Glomerular visceral epithelial cell (primary cell): ENCODE data around the gene RCAN2.

Experiments used
- DNase-seq: peaks from one replicate; pipeline ENCODE4 v3.0.0-alpha.2; 2016; ENCODE audit errors: extremely low spot score

Gene RCAN2

DNA sequence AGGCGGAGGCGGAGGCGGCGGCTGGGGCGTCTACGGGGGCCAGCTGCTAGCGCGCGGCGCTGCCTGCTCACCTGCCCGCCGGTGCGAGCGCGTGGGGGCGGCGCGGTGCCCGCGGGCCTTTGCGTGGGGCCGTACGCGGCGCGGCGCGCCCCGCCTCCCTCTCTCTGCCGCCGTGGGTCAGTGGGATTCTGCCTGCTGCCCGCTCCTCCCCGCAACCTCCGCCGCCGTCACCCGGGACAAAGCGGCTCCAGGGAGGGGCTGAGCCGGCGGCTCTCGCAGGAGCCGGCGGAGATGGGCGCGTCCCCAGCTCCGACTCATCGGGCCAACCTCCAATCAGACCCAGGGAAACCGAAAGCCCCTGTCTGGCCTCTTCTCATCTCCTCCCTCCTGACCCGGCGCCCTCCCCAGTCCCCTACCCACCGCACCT lies at the start of gene RCAN2:
Gene RCAN2 (minus strand): TSS at position 249 of the 427 bp plus-strand sequence.
- peak; percentile 32 for DNase-seq

DNA sequence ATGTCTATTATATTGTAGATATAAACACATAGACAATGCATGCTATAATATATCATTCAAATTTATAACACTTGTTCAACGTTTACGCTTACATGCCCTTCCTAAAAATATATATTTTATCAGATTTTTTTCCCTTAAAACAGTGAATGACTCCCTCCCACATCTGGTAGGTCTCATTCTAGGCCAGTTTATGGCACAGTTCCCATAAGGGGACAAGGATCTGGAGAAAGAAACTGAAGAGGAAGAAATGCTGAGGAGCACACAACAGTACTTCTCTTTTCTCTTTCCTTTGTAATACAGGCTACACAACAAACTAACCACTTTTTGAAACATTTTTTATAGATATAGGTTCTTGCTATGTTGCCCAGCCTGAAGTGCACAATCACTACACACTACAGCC lies 48.6 kb upstream of the RCAN2 start:
- DNase-seq, result no peak

DNA sequence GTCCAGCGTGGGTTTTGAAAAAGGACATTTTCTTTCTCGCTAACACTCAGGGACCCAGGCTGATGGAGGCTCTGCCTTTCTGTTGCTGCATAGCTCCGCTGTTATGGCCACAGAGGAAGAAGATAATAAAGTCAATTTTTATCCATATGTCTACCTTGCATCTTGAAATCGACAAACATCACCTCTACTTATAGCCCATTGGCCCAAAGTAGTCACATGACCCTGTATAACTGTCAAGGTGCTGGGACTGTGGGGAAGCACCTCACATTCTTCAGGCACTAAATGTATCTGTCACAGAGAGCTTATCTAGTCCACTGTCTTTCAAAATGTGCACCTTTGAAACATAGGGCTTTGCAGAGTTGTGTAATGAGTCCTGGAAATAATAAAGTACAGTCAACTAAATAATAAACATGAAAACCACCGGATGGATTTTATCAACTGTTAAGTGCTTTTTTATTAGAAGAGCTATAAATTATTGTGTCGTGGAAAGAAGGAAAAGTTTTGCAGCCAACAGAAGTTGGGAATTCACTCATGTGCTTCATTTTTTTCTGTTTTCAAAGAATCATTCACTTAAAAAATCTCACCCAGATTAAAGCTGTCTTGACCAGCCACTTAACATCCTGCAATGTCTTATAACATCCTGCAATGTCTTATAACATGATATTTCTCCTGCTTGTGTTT lies 47.7 kb upstream of the RCAN2 start:
- DNase-seq, result no peak

DNA sequence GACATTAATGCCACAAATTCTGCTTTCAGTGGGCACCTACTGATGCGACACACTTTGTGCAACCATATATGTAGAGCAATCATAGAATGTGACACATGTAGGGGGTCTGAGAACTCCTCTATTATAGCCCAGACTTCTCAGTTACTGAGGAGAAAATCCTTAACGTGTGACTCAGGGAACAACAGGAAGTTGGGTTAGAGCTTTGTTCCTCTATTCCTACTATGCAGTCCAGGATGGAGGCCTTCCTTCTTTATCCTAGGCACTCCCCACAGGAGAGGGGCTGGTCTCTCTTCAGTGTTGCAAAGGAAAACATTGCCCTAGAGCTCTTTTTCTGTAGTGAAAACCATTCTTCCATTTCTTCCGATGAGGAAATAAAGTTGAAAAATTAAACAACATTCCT lies 39.6 kb upstream of the RCAN2 start:
- DNase-seq, result no peak

DNA sequence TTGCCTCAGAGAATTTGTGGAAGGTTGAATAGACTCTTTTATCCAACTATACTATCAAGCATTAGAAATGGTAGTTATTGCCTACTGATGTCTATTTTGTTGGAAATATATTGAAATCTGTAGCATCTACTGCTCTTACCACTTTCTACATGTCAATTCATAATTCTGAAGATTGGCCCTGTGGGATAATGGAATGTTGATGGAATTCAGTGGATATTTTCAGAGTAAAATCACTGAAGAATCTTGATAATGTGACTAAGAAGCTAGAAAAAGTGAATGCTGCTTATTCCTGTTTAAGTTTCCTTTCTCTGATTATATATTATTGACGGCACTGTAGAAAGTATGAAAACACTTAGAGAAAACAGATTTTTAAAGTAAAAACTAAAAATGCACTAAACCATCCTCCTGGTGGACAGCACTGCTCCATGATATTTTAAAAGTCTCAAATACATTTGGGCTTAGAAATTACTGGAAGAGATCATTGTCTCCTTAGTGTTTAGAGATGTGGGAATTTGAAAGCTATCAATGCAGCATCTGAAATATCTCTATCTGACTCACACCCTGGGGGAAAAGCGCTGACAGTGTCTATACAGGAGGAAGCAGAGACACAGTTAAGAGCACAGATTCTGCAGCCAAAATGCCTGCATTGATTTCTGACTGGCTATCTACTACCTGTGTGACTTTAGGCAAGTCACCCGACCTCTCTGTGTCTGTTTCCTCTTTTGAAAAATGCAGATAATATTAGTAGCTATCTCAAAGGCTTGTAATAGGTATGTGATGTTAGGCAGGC lies 37.9 kb upstream of the RCAN2 start:
- DNase-seq, result no peak

DNA sequence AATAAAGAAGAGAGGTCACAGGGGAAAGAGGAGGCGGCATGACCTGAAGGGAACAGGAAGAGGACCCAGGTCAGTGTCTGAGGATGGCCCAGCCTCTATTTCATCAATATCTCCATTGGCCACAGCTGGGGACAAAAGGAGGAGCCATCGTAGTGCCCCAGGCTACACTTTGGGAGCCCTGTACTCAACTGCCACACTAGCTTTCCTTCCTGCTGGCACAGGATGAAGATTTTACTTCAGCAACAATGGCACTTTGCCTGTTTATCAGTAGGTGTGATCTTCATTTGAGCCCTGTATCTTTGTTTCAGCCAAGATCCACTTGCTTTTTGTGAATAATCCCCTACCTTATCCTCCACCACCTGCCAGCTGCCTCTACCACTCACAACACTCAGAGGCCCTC lies 35.4 kb upstream of the RCAN2 start:
- no peak for DNase-seq

DNA sequence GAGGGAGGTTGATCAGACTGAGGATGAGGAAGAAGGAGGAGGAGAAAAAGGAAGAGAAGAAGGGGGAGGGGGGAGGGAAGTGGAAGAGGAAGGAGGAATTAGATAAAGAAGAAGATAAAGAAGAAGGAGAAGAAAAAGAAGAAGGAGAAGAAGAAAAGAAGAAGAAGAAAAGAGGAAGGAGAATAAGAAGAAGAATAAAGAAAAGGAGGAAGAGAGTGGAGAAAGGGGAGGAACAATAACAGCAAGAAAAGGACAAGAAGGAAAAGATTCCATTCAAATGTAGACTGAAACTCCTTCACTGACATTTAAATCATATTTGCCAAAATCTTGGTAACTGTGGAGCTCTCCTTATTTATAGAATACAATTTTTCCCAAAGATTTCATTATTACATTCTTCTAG lies 34.3 kb upstream of the RCAN2 start:
- DNase-seq, result no peak

DNA sequence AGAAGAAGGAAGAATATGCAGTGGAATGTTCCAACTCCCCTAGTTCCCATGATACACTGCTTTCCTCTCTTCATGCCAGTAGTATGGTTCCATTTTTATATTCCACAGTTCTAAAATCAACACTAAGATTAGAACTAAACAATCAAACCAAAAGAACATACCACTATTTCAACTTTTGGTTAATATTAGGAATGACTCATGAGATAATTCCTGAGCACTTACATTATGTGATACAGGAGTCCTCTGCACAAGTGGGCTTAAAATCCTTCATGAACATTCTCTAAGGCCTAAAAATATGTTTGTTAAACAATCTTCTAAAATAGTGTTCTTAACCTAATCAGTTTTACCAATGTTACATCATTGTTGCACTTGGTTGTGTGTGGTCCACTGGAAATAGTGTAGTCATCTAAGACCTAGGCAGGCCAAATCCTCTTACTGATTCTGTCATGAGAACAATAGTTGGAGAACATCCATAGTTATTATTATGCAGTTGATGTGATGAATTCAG lies 30.3 kb upstream of the RCAN2 start:
- DNase-seq, result no peak

DNA sequence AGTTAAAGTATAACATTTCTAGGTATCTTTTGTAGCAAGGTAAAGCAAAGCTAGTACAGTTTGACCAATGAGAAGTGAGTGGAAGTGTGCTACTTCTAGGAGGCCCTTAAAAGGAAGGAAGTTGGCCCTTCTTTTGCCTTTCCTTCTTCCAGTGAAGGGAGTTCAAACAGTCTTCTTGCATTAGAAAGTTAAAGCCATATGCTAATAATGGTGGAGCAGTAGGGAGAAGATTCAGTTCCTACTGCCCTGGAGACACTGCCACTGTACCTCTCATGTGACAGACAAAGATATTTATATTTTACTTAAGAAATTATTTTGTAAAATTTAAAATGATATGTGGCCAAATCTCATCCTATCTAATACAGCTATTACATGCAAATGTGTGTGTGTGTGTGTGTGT lies 26.0 kb upstream of the RCAN2 start:
- no peak for DNase-seq

DNA sequence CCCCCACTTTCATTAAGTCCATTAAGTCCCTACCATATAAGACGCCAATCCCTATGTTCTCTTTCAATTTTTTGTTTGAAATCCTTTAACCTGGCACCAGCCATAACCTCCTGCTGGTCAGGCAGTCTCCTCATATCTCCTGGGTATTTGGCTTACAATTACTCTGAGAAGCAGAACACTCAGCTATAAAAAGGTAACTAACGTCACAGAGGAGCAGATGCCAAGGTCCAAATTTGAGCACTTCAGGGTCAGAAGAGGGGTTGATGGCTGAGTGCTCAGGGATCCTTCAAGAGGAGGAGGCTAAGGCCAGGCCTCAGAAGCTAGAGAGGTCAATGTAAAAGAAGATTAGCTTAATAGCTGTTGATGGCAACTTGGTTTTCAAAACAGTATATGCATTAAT lies 22.3 kb upstream of the RCAN2 start:
- DNase-seq, result no peak

DNA sequence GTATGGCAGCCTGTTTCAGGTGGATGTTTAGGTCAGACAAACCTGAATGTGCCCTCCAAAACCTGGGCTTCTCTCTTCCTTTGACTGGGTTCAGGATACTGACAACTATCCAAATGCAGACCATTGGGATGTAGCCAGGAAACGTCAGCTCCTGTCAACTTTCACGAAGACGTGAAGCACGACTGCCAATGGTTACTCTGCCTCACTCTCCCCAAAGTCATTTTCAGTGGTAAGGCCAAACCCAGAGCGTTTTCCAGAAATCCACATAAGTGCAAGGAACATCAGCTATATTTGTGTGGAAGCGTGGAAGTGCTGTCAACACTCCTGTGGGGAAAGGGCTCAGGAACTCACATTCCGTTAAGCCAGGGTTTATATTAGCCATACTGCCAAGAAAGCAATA lies 20.1 kb upstream of the RCAN2 start:
- no peak for DNase-seq

DNA sequence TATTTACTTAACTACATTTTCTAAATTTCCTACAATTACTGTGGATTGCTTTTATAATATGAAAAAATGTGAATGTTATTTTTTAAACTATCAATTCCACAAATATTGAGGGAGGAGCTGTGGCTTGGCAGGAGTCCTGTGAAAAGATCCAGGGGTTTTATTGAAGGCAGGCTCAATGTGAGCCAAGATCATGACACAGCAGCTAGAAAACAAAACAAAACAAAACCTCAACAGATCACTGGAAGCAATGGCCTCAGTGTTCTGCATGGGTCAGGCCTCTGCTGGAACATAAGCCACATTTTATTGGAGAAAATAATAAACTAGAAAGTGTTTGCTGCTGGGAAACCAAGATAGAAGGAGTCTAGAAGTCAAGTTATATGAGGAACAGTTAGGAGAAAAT lies 19.4 kb upstream of the RCAN2 start:
- no peak for DNase-seq

DNA sequence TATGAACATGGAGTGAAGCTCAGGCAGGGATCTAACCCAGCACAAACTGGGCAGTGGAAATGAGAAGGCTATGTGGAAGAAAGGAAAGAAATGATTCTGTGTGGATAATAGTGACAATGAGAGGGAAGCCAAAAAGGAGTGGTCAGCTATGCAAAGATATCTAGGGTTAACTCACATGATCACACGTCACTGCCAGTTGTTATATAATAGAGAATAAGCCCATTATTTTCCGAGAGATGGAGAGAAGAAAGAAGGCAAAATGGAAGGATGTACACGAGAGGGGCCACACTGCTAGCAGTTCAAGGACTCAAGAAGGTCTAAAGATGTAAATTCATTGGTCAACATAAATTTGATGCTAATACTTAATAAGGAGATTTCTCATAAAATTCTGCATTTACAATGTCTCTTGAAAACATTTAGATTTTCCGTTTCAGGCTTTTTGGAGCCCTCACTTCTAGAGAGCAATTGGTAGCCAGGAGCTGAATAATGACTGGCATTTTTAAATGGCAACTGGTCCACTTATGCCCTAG lies 18.8 kb upstream of the RCAN2 start:
- DNase-seq, result no peak

DNA sequence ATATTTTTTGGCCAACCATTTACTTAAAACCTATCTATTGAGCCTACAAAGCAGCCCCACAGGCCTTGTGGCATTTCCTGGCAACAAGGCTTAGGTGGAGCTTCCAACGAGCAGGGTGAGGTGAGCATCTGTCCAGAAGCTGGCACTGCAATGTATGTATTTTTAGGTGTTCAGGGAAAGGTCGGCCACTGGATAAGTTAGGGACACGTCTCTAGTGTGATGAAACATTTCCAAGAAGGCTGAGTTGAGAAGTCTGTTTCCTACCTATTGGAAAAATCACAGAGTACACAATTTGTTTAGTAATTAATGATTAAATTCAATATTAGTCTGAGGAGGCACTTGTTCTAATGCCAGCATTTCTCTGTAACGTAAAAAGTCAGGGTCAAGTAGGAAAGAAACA lies 17.8 kb upstream of the RCAN2 start:
- no peak for DNase-seq

DNA sequence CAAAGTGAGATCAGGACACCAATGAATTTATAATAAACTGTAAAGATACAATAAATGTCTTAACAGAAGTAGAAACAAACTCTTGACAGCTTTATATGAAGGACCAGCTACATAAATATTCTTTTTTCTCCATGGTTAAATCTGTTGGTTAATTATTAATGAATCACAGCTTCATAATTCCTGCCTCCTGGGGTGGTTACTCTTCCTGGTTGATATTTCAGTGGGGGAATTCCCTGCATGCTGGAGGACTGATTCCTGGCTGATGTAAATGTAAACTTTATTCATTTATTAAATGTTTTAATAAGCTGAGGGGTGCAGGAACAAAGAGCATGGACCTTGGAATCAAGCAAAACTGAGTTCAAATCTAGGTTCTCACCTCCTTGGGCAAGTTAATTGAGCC lies 16.2 kb upstream of the RCAN2 start:
- peak; percentile 47 for DNase-seq

DNA sequence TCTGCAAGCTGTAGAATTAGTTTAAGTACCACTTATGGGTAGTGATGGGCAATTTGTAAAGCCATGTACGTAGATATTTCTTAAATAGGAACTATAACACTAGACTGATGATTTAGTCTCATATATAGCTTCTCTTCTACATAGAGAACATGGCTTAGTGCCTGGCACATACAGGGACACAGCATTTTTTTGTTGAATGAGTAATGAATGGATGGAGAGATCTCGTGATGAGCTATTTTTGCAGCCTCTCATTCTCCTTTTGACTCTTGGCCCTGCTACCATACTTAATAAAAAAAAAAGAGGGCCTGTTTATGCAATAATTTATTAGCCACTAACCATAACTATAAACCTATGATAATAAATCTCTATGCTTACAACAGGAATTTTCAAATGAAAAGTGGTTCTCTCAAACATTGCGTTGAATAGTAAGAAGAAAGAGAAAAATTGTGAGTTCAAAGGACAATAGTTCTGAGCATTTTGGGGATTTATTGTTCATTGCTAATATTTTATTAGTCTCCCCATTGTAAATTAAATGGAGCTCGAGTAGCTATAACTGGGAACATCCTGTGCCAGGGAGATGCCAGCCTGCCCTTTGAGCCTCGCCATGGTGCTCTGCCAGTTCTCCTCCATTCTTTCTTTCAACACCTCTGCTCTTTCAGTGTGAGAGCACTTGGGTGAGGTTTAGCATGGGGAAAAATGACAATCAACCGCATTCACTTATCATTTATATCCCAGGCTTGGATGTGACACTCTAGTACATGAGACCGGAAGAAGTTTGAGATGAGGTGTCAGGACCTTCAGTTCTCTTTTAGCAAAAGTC lies 14.7 kb upstream of the RCAN2 start:
- no peak for DNase-seq

DNA sequence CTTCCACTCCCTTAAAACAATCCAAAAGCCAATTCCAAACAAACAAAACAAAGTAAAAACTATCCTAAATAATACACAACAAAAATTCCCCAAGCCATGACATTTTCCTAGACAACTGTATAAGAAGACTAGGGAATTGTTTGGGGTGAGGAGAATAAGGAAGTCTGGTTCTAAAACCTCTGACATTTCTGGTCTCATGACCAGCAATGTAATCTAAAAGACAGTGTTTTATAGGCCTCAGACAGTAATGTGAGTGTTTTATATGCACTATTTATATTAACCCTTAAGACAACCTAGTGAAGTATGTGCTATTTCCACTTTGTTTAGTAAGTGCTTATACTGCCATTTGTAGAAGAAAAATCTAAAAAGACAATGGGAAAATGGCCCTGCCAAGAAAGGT lies 13.0 kb upstream of the RCAN2 start:
- no peak for DNase-seq

DNA sequence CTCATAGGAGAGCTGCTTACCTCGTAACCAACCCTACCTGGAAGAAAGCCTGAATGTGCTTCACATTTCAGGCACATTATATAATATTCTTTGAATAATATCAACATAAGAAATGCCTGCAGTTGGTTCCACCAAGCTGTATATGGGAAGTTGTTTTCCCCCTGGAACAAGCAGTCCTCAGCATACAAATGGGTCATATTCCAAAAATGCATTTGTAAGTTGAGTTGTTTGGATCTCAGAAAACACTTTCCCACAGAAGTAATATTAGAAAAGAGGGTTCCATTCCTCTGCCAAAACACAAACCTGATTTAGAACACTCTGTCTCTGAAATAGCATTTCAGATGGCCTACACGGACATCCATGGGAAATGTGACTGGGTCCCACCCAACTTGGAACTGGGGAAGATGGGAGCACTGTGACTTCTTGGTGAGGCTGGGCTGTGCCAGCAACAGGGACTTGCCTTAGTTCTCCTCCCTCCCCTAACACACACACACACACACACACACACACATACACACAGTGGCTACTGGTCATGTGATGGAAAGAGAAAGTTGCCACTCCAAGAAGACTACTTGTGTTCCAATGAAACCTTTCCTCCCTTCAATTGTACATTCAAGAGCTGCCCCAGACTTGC lies 11.4 kb upstream of the RCAN2 start:
- no peak for DNase-seq

DNA sequence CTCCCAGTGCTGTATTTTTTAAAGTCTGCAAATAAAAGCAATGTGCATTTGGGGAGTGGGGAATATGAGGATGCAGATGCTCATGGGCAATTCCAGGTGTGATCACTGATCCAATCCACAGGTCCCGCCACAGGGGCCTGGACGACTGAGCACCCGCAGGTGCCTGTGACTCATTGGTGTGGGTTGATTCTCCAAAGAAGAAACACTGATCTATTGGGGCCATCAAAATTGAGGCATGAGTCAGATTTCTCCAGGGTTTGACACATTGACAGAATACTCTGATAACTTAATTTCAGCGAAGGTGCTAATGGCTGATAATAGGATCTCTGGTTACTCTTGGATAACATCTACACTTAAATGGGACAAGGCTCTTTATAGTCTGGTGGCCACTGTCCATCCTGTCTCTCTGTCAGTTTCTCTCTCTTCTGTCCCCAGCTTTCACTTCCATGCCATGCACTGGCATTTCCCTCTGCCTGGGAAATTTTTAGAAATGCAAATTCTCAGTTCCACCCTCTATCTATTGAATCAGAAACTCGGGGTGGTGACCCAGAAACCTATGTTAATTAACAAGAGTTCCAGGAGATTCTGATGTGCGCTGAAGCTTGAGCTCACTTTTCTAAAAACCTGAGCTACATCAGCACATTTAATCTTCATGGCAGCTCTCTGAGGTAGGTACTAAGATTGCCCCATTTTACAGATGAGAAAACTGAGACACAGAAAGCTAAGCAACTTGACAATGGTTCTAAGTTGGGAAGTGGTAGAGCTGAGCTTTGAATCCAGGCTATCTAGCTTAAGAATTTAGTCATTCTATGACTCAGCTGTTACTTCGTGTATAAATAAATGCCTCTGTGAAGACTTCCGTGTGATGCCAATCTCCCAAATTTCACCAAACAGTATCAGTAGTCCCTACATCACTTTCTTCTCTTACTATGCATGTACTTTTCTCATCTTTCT lies 10.2 kb upstream of the RCAN2 start:
- no peak for DNase-seq

DNA sequence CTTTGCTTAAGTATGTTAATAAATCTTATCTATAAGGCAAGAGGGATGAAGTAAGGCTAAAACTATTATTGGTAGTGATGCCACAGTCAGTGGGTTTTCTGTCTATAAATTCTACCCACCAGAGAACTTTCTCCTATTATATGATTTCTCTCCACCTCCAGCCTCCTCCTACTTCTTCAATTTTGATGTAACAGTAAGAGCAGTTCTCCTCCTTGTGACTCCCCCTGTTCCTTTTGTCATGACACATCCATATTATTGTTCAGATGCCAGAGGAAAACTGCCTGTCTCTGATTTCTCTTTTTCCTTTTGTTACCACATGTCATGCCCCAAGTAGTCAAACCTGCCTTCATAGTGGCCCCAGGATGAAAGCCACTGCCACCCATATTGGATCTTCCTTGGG lies 9.1 kb upstream of the RCAN2 start:
- no peak for DNase-seq
